H1 (cell line): ENCODE results near the gene USP24.

ENCODE experiments used
- POLR2A ChIP-seq, 2 experiments: IDR thresholded peaks; 1 replicate in 1 of 2; 2 replicates in 1 of 2; pipeline ENCODE4 v1.6.1; 2011; ENCODE audit warnings: low read depth in 2 of 2, low read length in 2 of 2, mild to moderate bottlenecking in 2 of 2; ENCODE audit errors: control extremely low read depth in 1 of 2
- RAD21 ChIP-seq, 2 experiments: IDR thresholded peaks in 1 of 2; conservative IDR thresholded peaks in 1 of 2; 2 replicates each; pipeline ENCODE4 v1.6.1; 2011; ENCODE audit warnings: low read depth in 2 of 2, low read length in 2 of 2, improper control_type of control experiment in 1 of 2, inconsistent platforms in 1 of 2, mild to moderate bottlenecking in 1 of 2, moderate library complexity in 1 of 2
- TF ChIP-seq, protein P1 (sequence below), 3 experiments: IDR thresholded peaks; 1 replicate in 2 of 3; 2 replicates in 1 of 3; pipeline versions ENCODE4 v1.5.1 to v1.6.1; 2011; ENCODE audit warnings: low read length in 3 of 3, mild to moderate bottlenecking in 3 of 3, inconsistent platforms in 2 of 3, low read depth in 1 of 3, moderate library complexity in 1 of 3; ENCODE audit not compliant: insufficient read depth in 1 of 3; ENCODE audit errors: control extremely low read depth in 1 of 3

DNA sequence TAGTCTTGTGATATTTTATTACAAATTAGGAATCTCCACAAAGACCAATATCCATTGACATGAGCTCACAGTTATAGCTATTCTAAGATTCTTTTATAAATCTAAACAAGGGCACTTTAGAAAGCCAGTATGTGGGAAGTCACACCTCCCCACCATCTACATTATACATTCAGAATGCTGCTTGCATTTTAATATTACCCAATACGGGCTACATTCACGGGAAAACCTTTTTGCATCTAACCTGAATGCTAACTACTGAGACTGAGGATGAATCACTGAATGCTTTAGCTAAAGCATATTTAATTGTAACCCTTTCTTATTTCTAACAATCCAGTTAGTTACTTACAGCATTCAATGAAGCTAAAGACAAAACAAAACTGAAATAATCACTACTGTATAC, 122.7 kb downstream of the USP24 start:
- no peak for TF ChIP-seq POLR2A (IDR thresholded peaks at IDR 0.05; ENCODE audit: control extremely low read depth in 1 of 2, low read depth in 2 of 2, low read length in 2 of 2)
- TF ChIP-seq RAD21 (IDR thresholded peaks at IDR 0.05 in 1 of 2, conservative IDR thresholded peaks at IDR 0.05 in 1 of 2; ENCODE audit: low read depth in 2 of 2, low read length in 2 of 2) = no peak
- TF ChIP-seq, protein P1, sequence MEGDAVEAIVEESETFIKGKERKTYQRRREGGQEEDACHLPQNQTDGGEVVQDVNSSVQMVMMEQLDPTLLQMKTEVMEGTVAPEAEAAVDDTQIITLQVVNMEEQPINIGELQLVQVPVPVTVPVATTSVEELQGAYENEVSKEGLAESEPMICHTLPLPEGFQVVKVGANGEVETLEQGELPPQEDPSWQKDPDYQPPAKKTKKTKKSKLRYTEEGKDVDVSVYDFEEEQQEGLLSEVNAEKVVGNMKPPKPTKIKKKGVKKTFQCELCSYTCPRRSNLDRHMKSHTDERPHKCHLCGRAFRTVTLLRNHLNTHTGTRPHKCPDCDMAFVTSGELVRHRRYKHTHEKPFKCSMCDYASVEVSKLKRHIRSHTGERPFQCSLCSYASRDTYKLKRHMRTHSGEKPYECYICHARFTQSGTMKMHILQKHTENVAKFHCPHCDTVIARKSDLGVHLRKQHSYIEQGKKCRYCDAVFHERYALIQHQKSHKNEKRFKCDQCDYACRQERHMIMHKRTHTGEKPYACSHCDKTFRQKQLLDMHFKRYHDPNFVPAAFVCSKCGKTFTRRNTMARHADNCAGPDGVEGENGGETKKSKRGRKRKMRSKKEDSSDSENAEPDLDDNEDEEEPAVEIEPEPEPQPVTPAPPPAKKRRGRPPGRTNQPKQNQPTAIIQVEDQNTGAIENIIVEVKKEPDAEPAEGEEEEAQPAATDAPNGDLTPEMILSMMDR (IDR thresholded peaks at IDR 0.05; ENCODE audit: control extremely low read depth in 1 of 3, insufficient read depth in 1 of 3, low read depth in 1 of 3, low read length in 3 of 3) = no peak
